Measurements from ENCODE around the gene CACNB3. TPM values are rescaled to one million over a fixed set of nuclear protein-coding genes. Genes with fewer than 3 reads are reported as not detected.
"Not testable (repeated sequence)": the region's sequence is repeated elsewhere in the genome, so short reads cannot be mapped to it uniquely, and the experiment has no call there.

The CACNB3 gene
- total RNA-seq, 1 donor from 2014 or later = 9.9 TPM

DNA sequence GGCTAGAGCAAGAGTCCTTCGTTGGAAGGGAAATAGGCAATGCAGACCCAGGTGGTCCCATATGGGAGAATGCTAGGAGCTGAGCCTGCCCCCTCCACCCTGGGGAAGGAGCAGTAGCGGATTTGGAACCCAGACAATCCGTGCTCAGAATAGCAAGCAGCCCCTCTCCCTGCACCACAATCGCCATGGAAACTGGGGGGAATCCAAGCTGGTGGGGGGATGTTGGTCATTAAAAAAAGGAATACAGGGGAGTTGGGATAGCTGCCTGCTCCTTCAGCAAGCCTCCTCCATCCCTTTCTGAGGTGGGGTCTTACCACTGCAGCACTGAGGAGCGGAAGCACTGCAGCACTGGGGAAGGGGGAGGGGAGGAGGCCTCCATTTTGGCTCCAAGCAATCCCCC is 44.5 kb downstream of the CACNB3 start:
- no peak for DNase-seq
- Mint-ChIP-seq H3K4me3 (no peak overlapping the region), H3K36me3 (ENCODE audit: low read depth) (peaks cover 2% of the 10 kb centered on the region), H3K27ac (no peak overlapping the region), H3K27me3 (peaks cover 20% of the 10 kb centered on the region), H3K4me1 (peaks cover 26% of the 10 kb centered on the region), H3K9me3 (no peaks in the 10 kb centered on the region)
- intact Hi-C loops (cut with micrococcal nuclease) = no loop called here

DNA sequence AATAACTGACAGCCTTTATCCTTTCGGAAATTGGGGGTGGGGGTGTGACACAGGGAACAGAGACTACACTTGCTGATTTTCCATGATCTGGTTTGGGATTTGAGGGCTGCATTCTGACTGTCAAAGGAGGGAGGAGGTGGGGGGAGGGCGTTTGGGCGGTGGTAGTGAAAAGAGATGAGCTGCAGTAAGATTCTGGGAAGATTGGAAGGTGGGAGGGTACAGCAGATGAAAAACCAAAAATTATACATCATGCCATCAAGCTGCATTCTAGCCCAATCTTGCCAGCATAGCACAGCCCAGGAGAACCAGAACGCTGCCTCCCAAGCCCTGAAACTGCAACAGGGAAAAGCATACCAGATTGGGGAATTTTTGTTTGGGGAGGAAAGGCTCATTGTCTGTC is 45.0 kb downstream of the CACNB3 start:
- Mint-ChIP-seq H3K36me3 (ENCODE audit: low read depth) (peaks cover 1% of the 10 kb centered on the region), H3K4me3 (no peak overlapping the region), H3K9me3 (no peaks in the 10 kb centered on the region), H3K27me3 (peaks cover 20% of the 10 kb centered on the region), H3K4me1 (peaks cover 26% of the 10 kb centered on the region), H3K27ac (no peak overlapping the region)
- intact Hi-C loops (cut with micrococcal nuclease) = no loop called here
- no peak for DNase-seq

DNA sequence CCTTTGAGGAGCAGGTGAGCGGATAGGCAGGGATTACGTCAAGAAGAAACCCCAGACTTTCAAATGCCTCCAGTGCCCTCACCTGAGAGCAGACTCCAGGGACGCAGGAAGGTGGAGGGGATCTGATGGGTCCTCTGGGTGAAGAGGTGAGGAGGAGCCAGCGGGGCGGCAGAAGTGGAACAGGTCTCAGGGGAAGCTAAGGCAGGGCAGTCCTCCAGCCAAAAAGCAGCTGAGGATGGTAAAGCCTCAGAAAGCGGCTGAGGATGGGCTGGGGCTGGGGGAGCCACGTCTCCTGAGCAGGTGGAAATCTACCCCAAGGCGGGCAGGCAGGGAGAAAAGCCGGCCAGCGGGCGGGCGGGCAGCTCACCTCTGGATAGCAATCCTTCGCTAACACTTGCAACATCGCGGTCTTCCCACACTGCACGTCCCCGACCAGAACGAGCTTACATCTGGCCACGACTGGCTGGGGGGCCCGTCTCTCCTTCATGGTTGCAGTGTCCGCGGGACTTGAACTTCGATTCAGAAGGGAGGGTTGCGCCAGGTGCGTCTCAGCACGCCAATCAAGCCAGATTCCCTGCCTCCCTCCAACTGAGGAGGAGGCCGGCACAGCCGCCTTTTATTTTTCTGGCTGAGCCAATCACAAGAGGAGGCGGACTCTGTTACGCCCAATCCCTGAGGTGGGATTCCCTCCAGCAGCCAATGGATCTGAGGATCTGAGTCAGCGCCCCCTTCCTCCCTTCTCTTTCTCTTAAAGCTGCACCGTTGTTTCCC is 47.2 kb downstream of the CACNB3 start, which contains the start of gene RND1:
Gene RND1 (minus strand): TSS at position 590 of the 771 bp plus-strand sequence. CDS start 103 bp downstream, at position 487.
- H3K27me3 Mint-ChIP-seq = peaks cover 20% of the 10 kb centered on the region
- H3K4me3 Mint-ChIP-seq = peak within 1 kb of the TSS; percentile 91
- peaks cover 26% of the 10 kb centered on the region for H3K4me1 Mint-ChIP-seq
- H3K36me3 Mint-ChIP-seq (ENCODE audit: low read depth) = no peaks in the 10 kb centered on the region
- H3K9me3 Mint-ChIP-seq = no peaks in the 10 kb centered on the region
- DNase-seq = peak; percentile 96
- H3K27ac Mint-ChIP-seq = peak within 1 kb of the TSS; percentile 82
- intact Hi-C loops (cut with micrococcal nuclease) = loop anchor here (1.0 kb wide), 1 partner anchor 13 kb away; the partner anchor contains the start of gene DDX23

DNA sequence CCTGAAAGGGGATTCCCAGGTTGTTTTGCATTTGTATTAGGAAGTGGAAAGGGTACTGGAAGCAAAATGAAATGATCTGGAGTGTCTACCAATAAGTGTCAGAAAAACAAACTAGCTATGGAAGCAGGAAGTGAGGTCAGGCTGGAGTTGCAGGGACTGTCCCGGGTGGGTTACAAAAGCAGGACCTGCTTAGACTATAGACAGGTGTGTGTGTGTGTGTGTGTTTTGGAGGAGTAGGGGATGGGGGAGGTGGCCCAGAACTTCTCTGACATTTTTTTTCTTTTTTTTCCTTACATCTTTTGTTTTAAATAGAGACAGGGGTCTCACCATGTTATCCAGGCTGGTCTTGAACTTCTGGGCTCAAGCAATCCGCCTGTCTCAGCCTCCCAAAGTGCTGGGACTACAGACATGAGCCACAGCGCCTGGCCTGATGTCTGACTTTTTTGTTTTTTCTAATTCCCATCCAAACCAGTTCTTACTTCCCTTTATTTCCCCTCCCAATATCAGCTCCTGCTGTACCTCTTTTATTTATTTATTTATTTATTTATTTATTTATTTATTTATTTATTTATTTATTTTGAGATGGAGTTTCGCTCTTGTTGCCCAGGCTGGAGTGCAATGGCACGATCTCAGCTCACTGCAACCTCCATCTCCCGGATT is 47.9 kb downstream of the CACNB3 start:
- H3K36me3 Mint-ChIP-seq (ENCODE audit: low read depth) = no peaks in the 10 kb centered on the region
- H3K27me3 Mint-ChIP-seq = peaks cover 20% of the 10 kb centered on the region
- H3K9me3 Mint-ChIP-seq = no peaks in the 10 kb centered on the region
- peaks cover 26% of the 10 kb centered on the region for H3K4me1 Mint-ChIP-seq
- intact Hi-C loops (cut with micrococcal nuclease) = no loop called here
- DNase-seq = no peak
- H3K4me3 Mint-ChIP-seq = peak overlapping the region; percentile 91
- H3K27ac Mint-ChIP-seq = peak overlapping the region; percentile 80

DNA sequence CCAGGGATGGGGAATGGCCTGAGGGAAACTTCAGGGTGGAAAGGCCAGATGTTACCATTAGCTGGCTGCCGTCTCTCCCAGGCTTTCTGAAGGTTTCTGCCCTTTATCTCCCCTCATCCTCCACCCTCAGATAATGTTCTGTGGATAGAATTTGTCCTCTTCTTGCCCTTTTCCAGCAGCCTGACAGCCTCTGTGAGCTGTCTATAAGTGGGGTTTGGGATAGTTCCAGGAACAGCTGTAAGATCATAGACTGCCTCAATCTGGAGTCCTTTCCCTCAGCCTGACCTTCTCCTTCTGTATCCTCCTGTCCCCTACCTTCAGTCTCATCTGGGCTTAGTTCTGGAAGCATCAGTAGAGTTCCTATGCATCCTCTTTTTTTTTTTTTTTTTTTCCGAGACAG is 50.2 kb downstream of the CACNB3 start:
- H3K4me3 Mint-ChIP-seq = no peak overlapping the region
- no peak overlapping the region for H3K27ac Mint-ChIP-seq
- H3K4me1 Mint-ChIP-seq = peaks cover 24% of the 10 kb centered on the region
- H3K9me3 Mint-ChIP-seq = no peaks in the 10 kb centered on the region
- DNase-seq = no peak
- no peaks in the 10 kb centered on the region for H3K36me3 Mint-ChIP-seq (ENCODE audit: low read depth)
- intact Hi-C loops (cut with micrococcal nuclease) = no loop called here
- peaks cover 25% of the 10 kb centered on the region for H3K27me3 Mint-ChIP-seq

DNA sequence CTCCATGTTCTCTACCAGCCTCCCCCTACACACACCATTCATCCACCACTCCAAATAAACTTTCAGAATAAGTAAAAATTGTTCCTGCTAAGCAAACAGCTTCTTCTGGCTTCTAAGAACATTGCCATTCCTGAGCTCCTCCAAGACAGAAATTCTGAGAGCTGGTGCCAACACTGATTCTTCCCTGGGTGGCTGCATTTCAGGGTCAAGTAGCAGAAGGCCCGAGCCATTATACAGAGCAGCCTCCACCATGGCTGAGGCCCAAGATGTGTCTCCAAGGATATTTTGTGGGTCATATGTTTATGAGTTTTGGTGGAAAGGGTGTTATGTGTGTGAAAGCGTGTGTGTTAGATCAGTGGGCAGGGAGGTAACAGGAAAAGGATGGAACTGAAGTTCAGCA is 50.9 kb downstream of the CACNB3 start:
- H3K36me3 Mint-ChIP-seq (ENCODE audit: low read depth) = no peaks in the 10 kb centered on the region
- no peak overlapping the region for H3K4me3 Mint-ChIP-seq
- intact Hi-C loops (cut with micrococcal nuclease) = no loop called here
- H3K27me3 Mint-ChIP-seq = peaks cover 19% of the 10 kb centered on the region
- H3K27ac Mint-ChIP-seq = no peak overlapping the region
- H3K9me3 Mint-ChIP-seq = no peaks in the 10 kb centered on the region
- peaks cover 19% of the 10 kb centered on the region for H3K4me1 Mint-ChIP-seq
- DNase-seq = no peak

DNA sequence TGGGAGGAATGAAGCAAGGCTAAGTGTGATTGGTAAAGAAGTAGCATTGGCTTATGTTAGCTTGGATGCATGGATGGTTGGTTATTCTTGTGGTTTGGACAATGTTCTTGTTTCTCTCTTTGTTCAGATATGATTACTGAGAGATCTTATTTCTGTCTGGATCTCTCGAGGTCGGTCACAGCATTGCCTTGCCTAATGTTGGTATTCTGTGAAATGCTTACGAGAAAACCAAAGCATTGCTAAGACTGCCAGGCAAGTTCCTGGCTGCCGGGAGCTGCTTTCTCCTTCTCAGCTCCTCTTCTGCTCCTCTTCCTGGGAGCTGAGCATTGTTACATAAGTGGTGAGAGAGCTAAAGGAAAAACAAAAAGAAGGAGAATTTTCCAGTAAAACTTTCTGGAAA is 54.8 kb downstream of the CACNB3 start:
- intact Hi-C loops (cut with micrococcal nuclease) = no loop called here
- Mint-ChIP-seq H3K4me1 (no peaks in the 10 kb centered on the region), H3K4me3 (no peak overlapping the region), H3K9me3 (no peaks in the 10 kb centered on the region), H3K27ac (no peak overlapping the region), H3K36me3 (ENCODE audit: low read depth) (no peaks in the 10 kb centered on the region), H3K27me3 (peaks cover 10% of the 10 kb centered on the region)
- no peak for DNase-seq

DNA sequence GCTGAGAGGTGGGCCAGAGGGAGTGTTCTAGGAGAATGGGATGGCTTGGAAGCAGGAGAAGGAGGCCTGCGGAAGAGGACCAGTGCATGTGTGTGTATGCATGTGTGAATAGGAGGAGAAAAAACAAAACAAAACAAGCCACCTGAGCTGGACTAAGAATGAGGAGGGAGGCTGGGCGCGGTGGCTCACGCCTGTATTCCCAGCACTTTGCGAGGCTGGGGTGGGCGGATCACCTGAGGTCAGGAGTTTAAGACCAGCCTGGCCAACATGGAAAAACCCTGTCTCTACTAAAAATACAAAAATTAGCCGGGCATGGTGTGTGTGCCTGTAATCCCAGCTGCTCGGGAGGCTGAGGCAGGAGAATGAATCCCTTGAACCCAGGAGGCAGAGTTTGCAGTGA is 55.2 kb downstream of the CACNB3 start:
- H3K4me3 Mint-ChIP-seq = not testable (repeated sequence)

DNA sequence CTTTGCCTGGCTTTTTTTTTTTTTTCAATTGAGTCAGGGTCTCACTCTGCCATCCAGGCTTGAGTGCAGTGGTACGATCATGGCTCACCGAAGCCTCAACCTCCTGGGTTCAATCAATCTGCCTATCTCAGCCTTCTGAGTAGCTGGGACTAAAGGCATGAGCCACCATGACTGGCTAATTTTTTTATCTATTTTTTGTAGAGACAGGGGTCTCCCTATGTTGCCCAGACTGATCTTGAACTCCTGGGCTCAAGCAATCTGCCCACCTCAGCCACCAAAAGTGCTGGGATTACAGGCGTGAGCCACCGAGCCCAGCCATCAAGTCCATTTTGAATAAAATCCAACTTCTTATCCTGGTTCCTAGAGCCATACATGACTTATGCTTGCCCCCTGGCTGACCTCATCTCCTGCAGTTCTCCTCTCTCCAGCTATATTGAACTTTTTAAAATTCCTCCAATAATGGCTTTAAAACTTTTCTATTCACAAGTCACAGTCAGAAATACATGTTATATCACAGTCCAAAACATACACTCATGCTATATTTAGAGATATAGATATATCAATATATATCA is 57.7 kb downstream of the CACNB3 start:
- Mint-ChIP-seq H3K4me1 (no peaks in the 10 kb centered on the region), H3K36me3 (ENCODE audit: low read depth) (no peaks in the 10 kb centered on the region), H3K27me3 (peaks cover 22% of the 10 kb centered on the region), H3K27ac (no peak overlapping the region), H3K4me3 (no peak overlapping the region), H3K9me3 (no peaks in the 10 kb centered on the region)
- intact Hi-C loops (cut with micrococcal nuclease) = no loop called here
- no peak for DNase-seq

More for the DNA sequence above, 55.2 kb downstream of the CACNB3 start:
- H3K27me3 Mint-ChIP-seq = peaks cover 10% of the 10 kb centered on the region
- H3K36me3 Mint-ChIP-seq (ENCODE audit: low read depth); DNase-seq; H3K27ac Mint-ChIP-seq; intact Hi-C loops (cut with micrococcal nuclease); H3K9me3 Mint-ChIP-seq; H3K4me1 Mint-ChIP-seq: not testable (repeated sequence)

Other genes starting within 250 kb of the CACNB3 start
- gene LALBA, start 248.4 kb upstream of the CACNB3 start, total RNA-seq = not detected in 2 replicates
- 61.3 and 66.5 TPM in 2 replicates for gene KANSL2, start 136.3 kb upstream of the CACNB3 start, total RNA-seq
- 68.7 and 70.9 TPM in 2 replicates for gene CCNT1, start 101.8 kb upstream of the CACNB3 start, total RNA-seq
- gene ADCY6, start 29.4 kb upstream of the CACNB3 start, total RNA-seq = 0.14 and 0.73 TPM in 2 replicates
- gene DDX23, start 33.7 kb downstream of the CACNB3 start, total RNA-seq = 122 and 126 TPM in 2 replicates
- gene RND1, start 47.4 kb downstream of the CACNB3 start, total RNA-seq = 4.4 and 5.7 TPM in 2 replicates
- gene FKBP11, start 107.0 kb downstream of the CACNB3 start, total RNA-seq = 68.6 and 75.3 TPM in 2 replicates
- 109 and 112 TPM in 2 replicates for gene ARF3, start 139.0 kb downstream of the CACNB3 start, total RNA-seq
- gene WNT10B, start 153.2 kb downstream of the CACNB3 start, total RNA-seq = 0.19 and 0.21 TPM in 2 replicates
- gene WNT1, start 159.8 kb downstream of the CACNB3 start, total RNA-seq = not detected in 2 replicates
- 1.4 and 1.5 TPM in 2 replicates for gene DDN, start 180.9 kb downstream of the CACNB3 start, total RNA-seq
- 75.3 and 89.8 TPM in 2 replicates for gene PRKAG1, start 200.3 kb downstream of the CACNB3 start, total RNA-seq
- gene KMT2D, start 242.3 kb downstream of the CACNB3 start, total RNA-seq = 101 TPM in 2 replicates